Measurements from ENCODE around the gene SDF2L1.
"Not testable (repeated sequence)": the region's sequence is repeated elsewhere in the genome, so short reads cannot be mapped to it uniquely, and the experiment has no call there.

SDF2L1 gene

DNA sequence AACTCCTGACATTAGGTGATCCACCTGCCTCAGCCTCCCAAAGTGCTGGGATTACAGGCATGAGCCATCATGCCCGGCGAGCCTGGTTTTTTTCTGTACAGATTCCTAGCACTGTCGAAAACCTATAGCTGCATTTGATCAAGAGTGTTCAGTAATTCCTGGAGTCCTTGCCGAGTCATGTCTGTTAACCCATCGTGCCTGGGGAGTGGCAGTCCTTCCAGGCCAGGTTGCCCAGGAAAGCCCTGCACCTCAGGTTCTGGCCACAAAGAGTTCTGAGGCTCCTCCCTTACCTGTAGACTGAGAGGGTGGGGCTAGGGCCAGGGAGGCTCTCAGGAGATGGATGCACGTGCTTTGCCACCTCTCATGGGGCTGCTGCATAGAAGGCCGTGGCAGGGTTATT is 29.2 kb upstream of the SDF2L1 start:
- H3K4me3 Mint-ChIP-seq, result no peak overlapping the region
- H3K27ac Mint-ChIP-seq, result no peak overlapping the region
- H3K27me3 Mint-ChIP-seq, result no peaks in the 10 kb centered on the region
- H3K4me1 Mint-ChIP-seq, result peaks cover 25% of the 10 kb centered on the region
- peaks cover 6% of the 10 kb centered on the region for H3K36me3 Mint-ChIP-seq
- H3K9me3 Mint-ChIP-seq, result no peaks in the 10 kb centered on the region

GRCh38 chr22:21613553-21614233 is 28.4 kb upstream of the SDF2L1 start:
- peaks cover 6% of the 10 kb centered on the region for H3K36me3 Mint-ChIP-seq
- H3K4me3 Mint-ChIP-seq, result no peak overlapping the region
- H3K9me3 Mint-ChIP-seq, result no peaks in the 10 kb centered on the region
- H3K4me1 Mint-ChIP-seq, result peaks cover 24% of the 10 kb centered on the region
- no peaks in the 10 kb centered on the region for H3K27me3 Mint-ChIP-seq
- H3K27ac Mint-ChIP-seq, result no peak overlapping the region

DNA sequence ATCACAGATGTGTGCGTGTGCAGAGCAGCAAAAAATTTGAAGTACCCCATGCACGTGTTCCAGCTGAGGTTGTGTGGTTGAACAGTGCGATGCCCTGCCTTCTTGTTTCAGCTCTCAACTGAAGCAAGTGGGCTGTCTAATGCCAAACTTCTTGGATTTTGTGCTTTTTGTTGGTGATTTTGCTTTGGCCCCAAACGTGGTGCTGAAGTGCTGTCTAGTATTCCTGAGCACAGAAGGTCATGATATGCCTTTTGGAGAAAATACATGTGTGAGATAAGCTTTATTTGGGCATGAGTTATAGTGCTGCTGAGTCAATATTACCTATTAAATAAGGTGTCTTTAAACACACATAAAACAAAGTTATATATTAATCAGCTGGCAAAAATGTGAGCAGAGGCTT is 26.4 kb upstream of the SDF2L1 start:
- no peak overlapping the region for H3K4me3 Mint-ChIP-seq
- H3K27ac Mint-ChIP-seq, result peak overlapping the region; percentile 8
- no peaks in the 10 kb centered on the region for H3K9me3 Mint-ChIP-seq
- H3K27me3 Mint-ChIP-seq, result no peaks in the 10 kb centered on the region
- H3K4me1 Mint-ChIP-seq, result peaks cover 16% of the 10 kb centered on the region
- peaks cover 6% of the 10 kb centered on the region for H3K36me3 Mint-ChIP-seq

DNA sequence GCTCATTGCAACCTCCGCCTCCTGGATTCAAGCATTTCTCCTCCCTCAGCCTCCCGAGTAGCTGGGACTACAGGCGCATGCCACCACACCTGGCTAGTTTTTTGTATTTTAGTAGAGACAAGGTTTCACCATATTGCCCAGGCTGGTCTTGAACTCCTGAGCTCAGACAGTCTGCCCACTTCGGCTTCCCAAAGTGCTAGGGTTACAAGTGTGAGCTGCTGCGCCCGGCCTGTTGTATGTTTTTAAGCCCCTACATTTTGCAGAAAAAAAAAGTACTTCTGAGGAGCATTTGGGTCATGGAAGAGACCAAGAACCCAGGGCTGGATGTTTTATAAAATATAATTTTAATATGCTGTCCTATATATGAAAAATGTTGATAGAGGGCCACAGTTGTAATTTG is 24.8 kb upstream of the SDF2L1 start:
- not testable (repeated sequence) for H3K9me3 Mint-ChIP-seq, H3K36me3 Mint-ChIP-seq, H3K27me3 Mint-ChIP-seq, H3K4me3 Mint-ChIP-seq, H3K27ac Mint-ChIP-seq
- H3K4me1 Mint-ChIP-seq, result peaks cover 16% of the 10 kb centered on the region

GRCh38 chr22:21621025-21621424 is 21.1 kb upstream of the SDF2L1 start:
- Mint-ChIP-seq H3K27ac (no peak overlapping the region), H3K36me3 (no peaks in the 10 kb centered on the region), H3K27me3 (no peaks in the 10 kb centered on the region), H3K4me3 (no peak overlapping the region), H3K9me3 (no peaks in the 10 kb centered on the region), H3K4me1 (peaks cover 23% of the 10 kb centered on the region)

GRCh38 chr22:21622011-21622918 is 19.8 kb upstream of the SDF2L1 start:
- Mint-ChIP-seq H3K4me3 (peak overlapping the region; percentile 4), H3K4me1 (peaks cover 31% of the 10 kb centered on the region), H3K36me3 (peaks cover 2% of the 10 kb centered on the region), H3K9me3 (no peaks in the 10 kb centered on the region), H3K27me3 (no peaks in the 10 kb centered on the region), H3K27ac (peak overlapping the region; percentile 55)

DNA sequence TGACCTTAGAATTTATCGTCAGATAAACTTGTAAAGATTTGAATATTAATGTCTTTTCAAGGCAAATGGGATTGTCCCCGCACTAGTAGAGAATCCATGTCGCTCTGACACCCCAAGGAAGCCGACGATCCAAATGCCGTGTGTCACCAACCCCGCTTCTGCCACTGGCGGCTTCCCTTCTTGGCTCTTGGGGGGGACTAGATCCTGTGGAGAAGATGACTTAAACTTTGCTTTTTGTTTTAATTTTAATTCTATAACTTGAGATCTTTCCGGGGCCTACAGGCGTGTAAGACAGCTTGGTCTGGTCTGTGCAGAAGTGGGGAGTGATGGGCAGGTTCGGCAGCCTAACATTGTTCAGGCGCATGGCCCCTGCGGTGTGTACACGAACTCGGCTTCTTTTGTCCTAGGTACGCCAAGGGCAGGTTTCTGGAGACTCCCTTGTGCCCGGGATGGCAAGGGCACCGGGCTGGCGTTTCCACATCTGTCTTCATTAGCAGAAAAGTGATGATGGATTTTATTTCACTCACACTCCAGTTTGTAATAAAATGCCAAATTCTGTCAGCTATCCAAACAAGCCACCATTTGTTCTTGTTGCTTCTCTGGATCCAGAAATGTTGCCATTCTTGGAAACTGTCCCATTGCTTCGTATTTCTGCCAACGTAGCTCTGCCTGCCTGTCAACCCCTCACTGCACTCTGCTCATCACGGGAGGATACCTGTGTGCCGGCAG is 19.0 kb upstream of the SDF2L1 start:
- no peaks in the 10 kb centered on the region for H3K27me3 Mint-ChIP-seq
- H3K27ac Mint-ChIP-seq, result peak overlapping the region; percentile 51

DNA sequence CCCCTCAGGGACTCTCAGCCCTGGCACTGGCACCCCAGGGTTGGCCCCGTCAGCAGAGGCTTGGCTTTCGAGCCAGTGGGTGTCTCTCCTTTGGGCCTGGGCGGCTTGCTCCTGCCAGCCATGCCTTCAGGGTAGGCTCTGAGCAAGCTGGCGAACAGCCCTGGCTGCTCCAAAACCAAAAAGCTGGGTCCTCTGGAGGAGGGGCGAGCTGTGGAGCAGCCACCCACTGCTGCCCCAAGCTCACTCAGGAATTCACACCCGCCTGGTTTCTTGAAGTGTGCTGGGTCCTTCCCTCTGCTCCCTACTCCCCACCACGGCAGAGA is 18.5 kb upstream of the SDF2L1 start:
- Mint-ChIP-seq H3K4me3 (no peak overlapping the region), H3K9me3 (no peaks in the 10 kb centered on the region), H3K4me1 (peaks cover 43% of the 10 kb centered on the region), H3K27ac (peak overlapping the region; percentile 51), H3K27me3 (no peaks in the 10 kb centered on the region), H3K36me3 (peaks cover 7% of the 10 kb centered on the region)

More for the DNA sequence above, 19.0 kb upstream of the SDF2L1 start:
- Mint-ChIP-seq H3K4me1 (peaks cover 39% of the 10 kb centered on the region), H3K9me3 (no peaks in the 10 kb centered on the region), H3K4me3 (no peak overlapping the region), H3K36me3 (peaks cover 4% of the 10 kb centered on the region)

GRCh38 chr22:21624120-21624879 is 17.8 kb upstream of the SDF2L1 start:
- Mint-ChIP-seq H3K4me1 (peaks cover 43% of the 10 kb centered on the region), H3K4me3 (no peak overlapping the region), H3K36me3 (peaks cover 9% of the 10 kb centered on the region), H3K9me3 (no peaks in the 10 kb centered on the region), H3K27ac (peak overlapping the region; percentile 51), H3K27me3 (no peaks in the 10 kb centered on the region)

DNA sequence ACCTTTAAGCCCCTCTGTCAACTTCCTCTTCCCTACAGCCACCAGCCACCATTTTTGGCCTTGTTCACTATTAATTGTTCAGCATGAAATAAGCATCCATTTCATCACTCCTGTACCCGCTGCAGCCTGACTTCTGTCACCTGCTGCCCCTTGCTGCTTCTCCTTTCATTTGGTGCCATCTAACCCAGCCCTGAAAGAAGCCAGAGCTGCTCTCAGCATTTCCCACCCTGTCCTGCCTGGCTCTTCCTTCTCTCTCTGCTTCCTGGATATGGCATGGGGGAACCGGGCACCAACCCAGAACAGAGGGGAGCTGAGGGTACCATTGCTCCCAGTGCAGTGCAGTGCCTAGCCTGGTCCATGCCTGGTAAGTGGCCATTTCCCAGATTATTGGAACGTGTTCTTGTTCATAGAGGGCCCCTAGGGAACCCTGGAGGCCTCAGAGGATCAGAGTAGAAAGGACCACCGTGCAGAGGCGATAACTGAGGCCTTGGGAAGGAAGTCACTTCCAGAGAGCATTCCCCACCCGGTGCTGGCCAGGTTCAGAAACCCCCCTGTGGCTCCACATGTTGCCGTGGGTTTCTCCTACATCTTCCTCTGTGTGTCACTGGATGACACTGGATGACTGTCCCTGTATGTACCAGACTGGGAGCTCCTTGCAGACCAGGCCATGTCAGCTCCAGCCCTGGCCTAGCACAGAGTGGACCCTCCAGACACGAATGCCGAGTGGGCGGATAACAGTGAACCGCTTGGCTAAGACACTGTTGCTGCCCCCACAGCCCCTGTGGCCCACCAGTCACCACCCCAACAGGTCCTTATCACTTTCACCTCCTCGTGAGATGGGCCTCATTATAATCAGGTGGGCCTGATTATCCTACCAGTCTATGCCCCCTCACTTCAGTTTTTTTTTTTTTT is 17.0 kb upstream of the SDF2L1 start:
- peak overlapping the region; percentile 41 for H3K27ac Mint-ChIP-seq
- H3K27me3 Mint-ChIP-seq, result no peaks in the 10 kb centered on the region
- H3K36me3 Mint-ChIP-seq, result peaks cover 9% of the 10 kb centered on the region
- H3K4me1 Mint-ChIP-seq, result peaks cover 41% of the 10 kb centered on the region
- H3K4me3 Mint-ChIP-seq, result no peak overlapping the region
- H3K9me3 Mint-ChIP-seq, result no peaks in the 10 kb centered on the region

DNA sequence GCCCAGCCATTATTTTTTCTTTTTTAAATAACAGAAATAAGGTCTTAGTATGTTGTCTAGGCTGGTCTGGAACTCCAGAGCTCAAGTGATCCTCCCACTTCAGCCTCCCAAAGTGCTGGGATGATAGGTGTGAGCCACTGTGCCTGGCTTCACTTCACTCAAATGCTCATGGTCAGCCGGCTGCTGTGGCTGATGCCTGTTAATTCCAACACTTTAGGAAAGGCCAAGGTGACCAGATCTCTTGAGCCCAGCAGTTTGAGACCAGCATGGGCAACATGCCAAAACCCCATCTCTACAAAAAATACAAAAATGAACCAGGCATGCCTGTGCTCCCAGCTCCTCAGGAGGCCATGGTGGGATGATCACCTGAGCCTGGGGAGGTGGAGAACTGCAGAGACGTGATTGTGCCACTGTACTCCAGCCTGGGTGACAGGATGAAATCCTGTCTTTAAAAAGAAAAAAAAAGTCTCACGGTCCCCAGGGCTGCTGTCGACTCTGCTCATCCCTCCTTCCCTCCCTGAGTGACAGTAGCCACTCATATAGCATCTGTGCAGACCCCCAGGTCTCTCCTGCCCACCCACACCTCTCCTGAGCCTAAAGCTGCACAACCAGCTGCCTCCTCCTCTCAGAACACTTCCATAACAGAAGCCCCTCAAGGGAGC is 15.9 kb upstream of the SDF2L1 start:
- Mint-ChIP-seq H3K9me3 (no peaks in the 10 kb centered on the region), H3K27ac (peak overlapping the region; percentile 38), H3K27me3 (no peaks in the 10 kb centered on the region), H3K4me1 (peaks cover 47% of the 10 kb centered on the region), H3K4me3 (peak overlapping the region; percentile 89), H3K36me3 (peaks cover 9% of the 10 kb centered on the region)

DNA sequence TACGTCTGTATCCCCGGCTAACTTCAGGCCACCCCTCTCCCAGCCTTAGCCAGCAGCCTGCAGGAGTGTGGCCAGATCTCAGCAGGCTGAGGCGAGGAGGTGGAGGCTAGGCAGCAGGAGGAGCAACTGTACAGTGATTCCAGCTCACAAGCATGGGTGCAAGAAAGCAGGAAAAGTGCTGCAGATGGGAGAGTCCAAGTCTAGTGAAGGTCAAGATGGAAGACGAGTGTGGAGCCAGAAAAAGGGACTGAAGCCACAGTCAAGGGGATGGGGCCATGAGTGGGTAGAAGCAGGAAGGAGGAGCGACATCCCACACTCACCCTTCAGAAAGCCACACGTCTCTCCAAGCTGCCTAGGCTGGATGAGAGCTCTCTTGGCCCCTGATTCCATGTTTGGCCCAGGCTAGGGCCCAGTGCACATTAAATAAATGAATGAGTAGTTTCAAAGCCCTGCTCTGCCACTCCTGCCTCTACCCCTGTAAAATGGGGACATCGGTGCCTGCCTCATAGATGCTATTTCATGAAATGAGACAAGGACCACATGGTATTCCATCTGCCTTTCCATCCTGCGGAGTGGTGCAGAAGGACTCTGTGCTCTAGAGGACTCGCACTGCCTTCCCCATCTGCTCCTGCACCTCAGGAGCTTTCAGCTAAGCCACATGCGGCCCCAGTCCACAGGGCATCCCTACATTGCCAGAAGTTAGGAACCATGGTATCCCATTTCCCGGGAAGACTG is 15.2 kb upstream of the SDF2L1 start:
- Mint-ChIP-seq H3K9me3 (no peaks in the 10 kb centered on the region), H3K4me1 (peaks cover 47% of the 10 kb centered on the region), H3K27me3 (no peaks in the 10 kb centered on the region), H3K27ac (peak overlapping the region; percentile 82), H3K36me3 (peaks cover 9% of the 10 kb centered on the region), H3K4me3 (peak overlapping the region; percentile 89)

- H3K9me3 Mint-ChIP-seq, result no peaks in the 10 kb centered on the region
- peaks cover 40% of the 10 kb centered on the region for H3K4me1 Mint-ChIP-seq
- peak overlapping the region; percentile 91 for H3K4me3 Mint-ChIP-seq
- peaks cover 9% of the 10 kb centered on the region for H3K36me3 Mint-ChIP-seq
- H3K27ac Mint-ChIP-seq, result peak overlapping the region; percentile 95
- H3K27me3 Mint-ChIP-seq, result no peaks in the 10 kb centered on the region
Observed at GRCh38 chr22:21628386-21629254, 13.5 kb upstream of the SDF2L1 start.
